CD4-positive, alpha-beta T cell treated with Interferon gamma for 1 hour (primary cell): ENCODE data around the gene WDR88.
"Not testable (repeated sequence)": the region's sequence is repeated elsewhere in the genome, so short reads cannot be mapped to it uniquely, and the experiment has no call there.

Experiments used
- DNase-seq: peaks from one replicate; pipeline ENCODE4 v3.0.0-alpha.2; 2020

The WDR88 gene

GRCh38 chr19:33132021-33132420 lies at the start of gene WDR88:
WDR88 (plus strand) TSS chr19:33132114; CDS start chr19:33132170, 56 bp downstream.
- DNase-seq = no peak

GRCh38 chr19:33085570-33086128 lies 46.3 kb upstream of the WDR88 start:
- DNase-seq = no peak

- DNase-seq = no peak
Measured at GRCh38 chr19:33086955-33087354, 45.0 kb upstream of the WDR88 start.

GRCh38 chr19:33089010-33089409 lies 42.9 kb upstream of the WDR88 start:
- no peak for DNase-seq

- DNase-seq = no peak
Measured at GRCh38 chr19:33090179-33090578, 41.7 kb upstream of the WDR88 start.

GRCh38 chr19:33093420-33094210 lies 38.3 kb upstream of the WDR88 start:
- DNase-seq = no peak

- DNase-seq = no peak
Measured at GRCh38 chr19:33094436-33095067, 37.4 kb upstream of the WDR88 start.

GRCh38 chr19:33096005-33096404 lies 35.9 kb upstream of the WDR88 start:
- no peak for DNase-seq

GRCh38 chr19:33098055-33098534 lies 33.8 kb upstream of the WDR88 start:
- no peak for DNase-seq

- no peak for DNase-seq
Measured at GRCh38 chr19:33100894-33101644, 30.8 kb upstream of the WDR88 start.

- no peak for DNase-seq
Measured at GRCh38 chr19:33102893-33103292, 29.0 kb upstream of the WDR88 start.

- DNase-seq = no peak
Measured at GRCh38 chr19:33108161-33108560, 23.8 kb upstream of the WDR88 start.

- DNase-seq = no peak
Measured at GRCh38 chr19:33110137-33110910, 21.6 kb upstream of the WDR88 start.

- no peak for DNase-seq
Measured at GRCh38 chr19:33111587-33111986, 20.3 kb upstream of the WDR88 start.

GRCh38 chr19:33114312-33114711 lies 17.6 kb upstream of the WDR88 start:
- no peak for DNase-seq

GRCh38 chr19:33117501-33117900 lies 14.4 kb upstream of the WDR88 start:
- no peak for DNase-seq

GRCh38 chr19:33118643-33119042 lies 13.3 kb upstream of the WDR88 start:
- no peak for DNase-seq

GRCh38 chr19:33124207-33125098 lies 7.5 kb upstream of the WDR88 start:
- no peak for DNase-seq

- peak; percentile 46 for DNase-seq
Measured at GRCh38 chr19:33125929-33126388, 6.0 kb upstream of the WDR88 start.

GRCh38 chr19:33126712-33127111 lies 5.2 kb upstream of the WDR88 start:
- DNase-seq = not testable (repeated sequence)

- no peak for DNase-seq
Measured at GRCh38 chr19:33129901-33130300, 2.0 kb upstream of the WDR88 start.
